Activated CD8-positive, alpha-beta memory T cell treated with anti-CD3 and anti-CD28 coated beads for 36 hours (primary cell): ENCODE results near the gene KAT6B. TPM values are rescaled to one million over a fixed set of nuclear protein-coding genes. Genes with fewer than 3 reads are reported as not detected.
"Not testable (repeated sequence)": the region's sequence is repeated elsewhere in the genome, so short reads cannot be mapped to it uniquely, and the experiment has no call there.

ENCODE experiments used
- CTCF ChIA-PET: fragments of 350-600 bp; sonication (Branson Sonifier 250); formaldehyde crosslinking; loops from one replicate; lab custom pipeline; 2021; ENCODE audit warnings: antibody characterized with exemption; lab: Charles Lee
- POLR2A ChIA-PET: fragments of 350-600 bp; sonication (Branson Sonifier 250); formaldehyde crosslinking; loops from one replicate; lab custom pipeline; 2021; ENCODE audit warnings: antibody characterized with exemption; lab: Charles Lee
- total RNA-seq, 2 experiments: library from RNA; stranded (reverse); gene quantifications; one replicate each; pipeline ENCODE4 v1.2.3, GENCODE V29; 2021

KAT6B gene
- total RNA-seq, 2 experiments from 2014 or later, result 20.2 to 20.8 TPM

- POLR2A ChIA-PET, result no interaction called here
- CTCF ChIA-PET, result no interaction called here
Observed at GRCh38 chr10:74851831-74852230, 25.4 kb downstream of the KAT6B start.

GRCh38 chr10:74852381-74852780 is 26.0 kb downstream of the KAT6B start:
- POLR2A ChIA-PET, result no interaction called here

GRCh38 chr10:74854610-74855009 is 28.2 kb downstream of the KAT6B start:
- ChIA-PET CTCF (no interaction called here), POLR2A (no interaction called here)

More at GRCh38 chr10:74852381-74852780, 26.0 kb downstream of the KAT6B start:
- CTCF ChIA-PET, result no interaction called here

- ChIA-PET CTCF (no interaction called here), POLR2A (no interaction called here)
Observed at GRCh38 chr10:74855027-74855426, 28.6 kb downstream of the KAT6B start.

GRCh38 chr10:74855439-74855838 is 29.0 kb downstream of the KAT6B start:
- POLR2A ChIA-PET, result no interaction called here
- CTCF ChIA-PET, result no interaction called here

GRCh38 chr10:74856940-74857339 is 30.5 kb downstream of the KAT6B start:
- CTCF ChIA-PET, result interaction anchor here (1.2 kb wide), 1 partner anchor 10 kb away, joined by 3 read pairs; no protein-coding TSS in a partner anchor
- POLR2A ChIA-PET, result no interaction called here

GRCh38 chr10:74857586-74857985 is 31.2 kb downstream of the KAT6B start:
- ChIA-PET CTCF (interaction anchor here (0.7 to 1.2 kb wide), 2 partner anchors 10 to 182 kb away, joined by 3 read pairs; no protein-coding TSS in a partner anchor), POLR2A (no interaction called here)

- POLR2A ChIA-PET, result no interaction called here
- CTCF ChIA-PET, result no interaction called here
Observed at GRCh38 chr10:74859546-74859945, 33.1 kb downstream of the KAT6B start.

- CTCF ChIA-PET, result no interaction called here
- POLR2A ChIA-PET, result no interaction called here
Observed at GRCh38 chr10:74862625-74863024, 36.2 kb downstream of the KAT6B start.

- CTCF ChIA-PET, result no interaction called here
- POLR2A ChIA-PET, result no interaction called here
Observed at GRCh38 chr10:74863551-74863950, 37.2 kb downstream of the KAT6B start.

- ChIA-PET CTCF (interaction anchor here (0.8 kb wide), 1 partner anchor 44 kb away, joined by 3 read pairs; no protein-coding TSS in a partner anchor), POLR2A (no interaction called here)
Observed at GRCh38 chr10:74867351-74867750, 41.0 kb downstream of the KAT6B start.

- ChIA-PET CTCF (no interaction called here), POLR2A (no interaction called here)
Observed at GRCh38 chr10:74868392-74868977, 42.1 kb downstream of the KAT6B start.

GRCh38 chr10:74869635-74870034 is 43.2 kb downstream of the KAT6B start:
- ChIA-PET CTCF (no interaction called here), POLR2A (no interaction called here)

GRCh38 chr10:74870191-74870590 is 43.8 kb downstream of the KAT6B start:
- CTCF ChIA-PET, result no interaction called here
- POLR2A ChIA-PET, result no interaction called here

GRCh38 chr10:74871595-74872382 is 45.4 kb downstream of the KAT6B start:
- ChIA-PET POLR2A (no interaction called here), CTCF (no interaction called here)

GRCh38 chr10:74873803-74874454 is 47.5 kb downstream of the KAT6B start:
- ChIA-PET POLR2A (no interaction called here), CTCF (no interaction called here)

- ChIA-PET POLR2A (no interaction called here), CTCF (no interaction called here)
Observed at GRCh38 chr10:74874649-74875048, 48.2 kb downstream of the KAT6B start.

- CTCF ChIA-PET, result no interaction called here
Observed at GRCh38 chr10:74875068-74875467, 48.7 kb downstream of the KAT6B start.

GRCh38 chr10:74875966-74876365 is 49.6 kb downstream of the KAT6B start:
- CTCF ChIA-PET, result no interaction called here
- POLR2A ChIA-PET, result no interaction called here

More at GRCh38 chr10:74875068-74875467, 48.7 kb downstream of the KAT6B start:
- POLR2A ChIA-PET, result no interaction called here

- POLR2A ChIA-PET, result not testable (repeated sequence)
Observed at GRCh38 chr10:74877054-74877453, 50.7 kb downstream of the KAT6B start.

More at GRCh38 chr10:74877054-74877453, 50.7 kb downstream of the KAT6B start:
- CTCF ChIA-PET, result not testable (repeated sequence)
